ENCODE data around the gene LDLRAD2. TPM values are rescaled to one million over a fixed set of nuclear protein-coding genes. Genes with fewer than 3 reads are reported as not detected.

LDLRAD2 gene
- total RNA-seq, 1 experiment from 2014 or later, result not detected

DNA sequence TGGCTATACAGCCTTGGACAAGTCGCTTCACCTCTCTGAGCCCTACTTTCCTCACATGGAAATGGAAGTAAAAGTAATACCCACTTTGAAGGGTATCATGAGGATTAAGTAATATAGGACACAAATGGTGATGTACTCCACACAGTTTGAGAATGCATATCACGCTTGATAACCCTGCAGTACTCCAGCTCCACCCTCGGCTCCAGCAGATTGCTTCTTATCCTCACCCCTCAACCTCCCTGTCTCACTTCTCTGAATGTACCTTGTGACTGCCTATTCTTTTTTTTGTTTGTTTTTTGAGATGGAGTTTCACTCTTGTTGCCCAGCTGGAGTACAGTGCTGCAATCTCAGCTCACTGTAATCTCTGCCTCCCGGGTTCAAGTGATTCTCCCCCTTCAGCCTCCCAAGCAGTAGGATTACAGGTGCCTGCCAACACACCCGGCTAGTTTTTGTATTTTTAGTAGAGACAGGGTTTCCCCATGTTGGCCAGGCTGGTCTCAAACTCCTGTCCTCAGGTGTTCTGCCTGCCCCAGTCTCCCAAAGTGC is 55.5 kb downstream of the LDLRAD2 start:
- H3K4me1 ChIP-seq (ENCODE audit: control insufficient read depth, insufficient read depth, low read length), result peaks cover 14% of the 10 kb centered on the region
- TF ChIP-seq POLR2AphosphoS5 (IDR thresholded peaks at IDR 0.05; ENCODE audit: low read depth, low read length) (no peak), TCF7L2 (IDR thresholded peaks at IDR 0.05; ENCODE audit: low read depth, low read length) (no peak)
- TF ChIP-seq, protein P1, sequence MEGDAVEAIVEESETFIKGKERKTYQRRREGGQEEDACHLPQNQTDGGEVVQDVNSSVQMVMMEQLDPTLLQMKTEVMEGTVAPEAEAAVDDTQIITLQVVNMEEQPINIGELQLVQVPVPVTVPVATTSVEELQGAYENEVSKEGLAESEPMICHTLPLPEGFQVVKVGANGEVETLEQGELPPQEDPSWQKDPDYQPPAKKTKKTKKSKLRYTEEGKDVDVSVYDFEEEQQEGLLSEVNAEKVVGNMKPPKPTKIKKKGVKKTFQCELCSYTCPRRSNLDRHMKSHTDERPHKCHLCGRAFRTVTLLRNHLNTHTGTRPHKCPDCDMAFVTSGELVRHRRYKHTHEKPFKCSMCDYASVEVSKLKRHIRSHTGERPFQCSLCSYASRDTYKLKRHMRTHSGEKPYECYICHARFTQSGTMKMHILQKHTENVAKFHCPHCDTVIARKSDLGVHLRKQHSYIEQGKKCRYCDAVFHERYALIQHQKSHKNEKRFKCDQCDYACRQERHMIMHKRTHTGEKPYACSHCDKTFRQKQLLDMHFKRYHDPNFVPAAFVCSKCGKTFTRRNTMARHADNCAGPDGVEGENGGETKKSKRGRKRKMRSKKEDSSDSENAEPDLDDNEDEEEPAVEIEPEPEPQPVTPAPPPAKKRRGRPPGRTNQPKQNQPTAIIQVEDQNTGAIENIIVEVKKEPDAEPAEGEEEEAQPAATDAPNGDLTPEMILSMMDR (IDR thresholded peaks at IDR 0.05), result no peak
- DNase-seq (ENCODE audit: low read depth, low spot score) (no peak), ATAC-seq (no peak)
- intact Hi-C loops (cut with micrococcal nuclease; ENCODE audit: unreplicated experiment), result no loop called here
- no peaks in the 10 kb centered on the region for H3K9me3 ChIP-seq (ENCODE audit: control insufficient read depth, insufficient read depth, low read depth, low read length)
- no peak overlapping the region for H3K27ac ChIP-seq (ENCODE audit: low read length)
- H3K27me3 ChIP-seq (ENCODE audit: control insufficient read depth, insufficient read depth, low read length), result no peaks in the 10 kb centered on the region
- H3K36me3 ChIP-seq (ENCODE audit: control insufficient read depth, insufficient read depth, low read length), result no peaks in the 10 kb centered on the region; the same call in 1 of the 2 replicates
- ChIA-PET CTCF (no interaction called here), POLR2A (interaction anchor here (0.6 kb wide), 1 partner anchor 27 kb away, joined by 4 read pairs; no protein-coding TSS in a partner anchor)
- no TSS peak for BruUV-seq (replicated peaks)
- in situ Hi-C loops (cut with HindIII; ENCODE audit: low pct_unique_long_range_greater_than_20kb, low sequenced_read_pairs), result no loop called here
- H3K4me3 ChIP-seq (ENCODE audit: low read depth in 2 of 2, low read length in 2 of 2), result no peak overlapping the region

- in situ Hi-C loops (cut with HindIII; ENCODE audit: low pct_unique_long_range_greater_than_20kb, low sequenced_read_pairs) (no loop called here), intact Hi-C loops (cut with micrococcal nuclease; ENCODE audit: unreplicated experiment) (no loop called here)
- DNase-seq (ENCODE audit: low read depth, low spot score), result no peak
- ChIA-PET POLR2A (no interaction called here), CTCF (no interaction called here)
- Histone ChIP-seq H3K9me3 (ENCODE audit: control insufficient read depth, insufficient read depth, low read depth, low read length) (no peaks in the 10 kb centered on the region), H3K27me3 (ENCODE audit: control insufficient read depth, insufficient read depth, low read length) (no peaks in the 10 kb centered on the region), H3K36me3 (ENCODE audit: control insufficient read depth, insufficient read depth, low read length) (no peaks in the 10 kb centered on the region; the same call in 1 of the 2 replicates), H3K4me3 (ENCODE audit: low read depth in 2 of 2, low read length in 2 of 2) (no peak overlapping the region), H3K4me1 (ENCODE audit: control insufficient read depth, insufficient read depth, low read length) (peaks cover 14% of the 10 kb centered on the region), H3K27ac (ENCODE audit: low read length) (no peak overlapping the region)
- TF ChIP-seq, protein P2, sequence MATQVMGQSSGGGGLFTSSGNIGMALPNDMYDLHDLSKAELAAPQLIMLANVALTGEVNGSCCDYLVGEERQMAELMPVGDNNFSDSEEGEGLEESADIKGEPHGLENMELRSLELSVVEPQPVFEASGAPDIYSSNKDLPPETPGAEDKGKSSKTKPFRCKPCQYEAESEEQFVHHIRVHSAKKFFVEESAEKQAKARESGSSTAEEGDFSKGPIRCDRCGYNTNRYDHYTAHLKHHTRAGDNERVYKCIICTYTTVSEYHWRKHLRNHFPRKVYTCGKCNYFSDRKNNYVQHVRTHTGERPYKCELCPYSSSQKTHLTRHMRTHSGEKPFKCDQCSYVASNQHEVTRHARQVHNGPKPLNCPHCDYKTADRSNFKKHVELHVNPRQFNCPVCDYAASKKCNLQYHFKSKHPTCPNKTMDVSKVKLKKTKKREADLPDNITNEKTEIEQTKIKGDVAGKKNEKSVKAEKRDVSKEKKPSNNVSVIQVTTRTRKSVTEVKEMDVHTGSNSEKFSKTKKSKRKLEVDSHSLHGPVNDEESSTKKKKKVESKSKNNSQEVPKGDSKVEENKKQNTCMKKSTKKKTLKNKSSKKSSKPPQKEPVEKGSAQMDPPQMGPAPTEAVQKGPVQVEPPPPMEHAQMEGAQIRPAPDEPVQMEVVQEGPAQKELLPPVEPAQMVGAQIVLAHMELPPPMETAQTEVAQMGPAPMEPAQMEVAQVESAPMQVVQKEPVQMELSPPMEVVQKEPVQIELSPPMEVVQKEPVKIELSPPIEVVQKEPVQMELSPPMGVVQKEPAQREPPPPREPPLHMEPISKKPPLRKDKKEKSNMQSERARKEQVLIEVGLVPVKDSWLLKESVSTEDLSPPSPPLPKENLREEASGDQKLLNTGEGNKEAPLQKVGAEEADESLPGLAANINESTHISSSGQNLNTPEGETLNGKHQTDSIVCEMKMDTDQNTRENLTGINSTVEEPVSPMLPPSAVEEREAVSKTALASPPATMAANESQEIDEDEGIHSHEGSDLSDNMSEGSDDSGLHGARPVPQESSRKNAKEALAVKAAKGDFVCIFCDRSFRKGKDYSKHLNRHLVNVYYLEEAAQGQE (IDR thresholded peaks at IDR 0.05; ENCODE audit: insufficient read depth in 1 of 2, low read depth in 2 of 2, low read length in 1 of 2), result no peak
- TF ChIP-seq TCF7L2 (IDR thresholded peaks at IDR 0.05; ENCODE audit: low read depth, low read length) (no peak), SIN3A (IDR thresholded peaks at IDR 0.05; ENCODE audit: borderline replicate concordance, insufficient read depth, low read depth, low read length) (no peak), POLR2AphosphoS5 (IDR thresholded peaks at IDR 0.05; ENCODE audit: low read depth, low read length) (no peak)
- TF ChIP-seq, protein P1 (IDR thresholded peaks at IDR 0.05), result no peak
- ATAC-seq, result no peak
- no TSS peak for BruUV-seq (replicated peaks)
Observed at GRCh38 chr1:21868482-21868881, 56.4 kb downstream of the LDLRAD2 start.

Measured in Panc1 (cell line).